GM18870 (cell line): ENCODE results near the gene MBD5.

Experiments used
- ATAC-seq: cut with Tn5 transposase; IDR thresholded peaks from one replicate; pipeline ENCODE4 v1.9.1; 2021; ENCODE audit warnings: moderate library complexity; ENCODE audit not compliant: unreplicated experiment

The MBD5 gene

DNA sequence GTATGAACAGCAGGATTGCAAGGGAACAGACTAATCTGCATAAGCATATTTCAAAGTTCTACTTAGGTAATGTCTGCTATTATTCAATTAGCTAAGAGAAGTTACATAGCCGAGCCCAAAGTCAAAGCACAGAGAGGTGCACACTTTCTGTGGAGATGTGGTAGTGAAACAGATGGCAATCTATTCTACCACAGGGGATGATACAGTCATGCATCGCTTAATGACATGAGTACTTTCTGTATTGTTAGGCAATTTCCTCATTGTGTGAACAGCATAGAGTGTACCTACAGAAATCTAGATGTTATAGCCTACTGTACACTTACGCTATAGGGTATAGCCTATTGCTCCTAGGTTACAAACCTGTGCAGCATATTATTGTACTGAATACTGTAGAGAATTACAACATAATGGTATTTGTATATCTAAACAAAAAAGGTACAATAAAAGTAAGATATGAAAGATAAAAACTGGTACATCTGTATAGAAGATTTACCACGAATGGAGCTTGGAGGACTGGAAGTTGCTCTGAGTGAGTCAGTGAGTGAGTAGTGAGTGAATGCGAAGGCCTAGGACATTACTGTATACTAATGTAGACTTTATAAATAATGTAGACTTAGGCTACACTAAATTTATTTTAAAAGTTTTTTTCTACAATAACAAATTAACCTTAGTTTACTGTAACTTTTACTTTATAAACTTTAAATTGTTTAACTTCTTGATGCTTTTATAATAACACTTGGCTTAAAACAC, 197.6 kb downstream of the MBD5 start:
- no peak for ATAC-seq

DNA sequence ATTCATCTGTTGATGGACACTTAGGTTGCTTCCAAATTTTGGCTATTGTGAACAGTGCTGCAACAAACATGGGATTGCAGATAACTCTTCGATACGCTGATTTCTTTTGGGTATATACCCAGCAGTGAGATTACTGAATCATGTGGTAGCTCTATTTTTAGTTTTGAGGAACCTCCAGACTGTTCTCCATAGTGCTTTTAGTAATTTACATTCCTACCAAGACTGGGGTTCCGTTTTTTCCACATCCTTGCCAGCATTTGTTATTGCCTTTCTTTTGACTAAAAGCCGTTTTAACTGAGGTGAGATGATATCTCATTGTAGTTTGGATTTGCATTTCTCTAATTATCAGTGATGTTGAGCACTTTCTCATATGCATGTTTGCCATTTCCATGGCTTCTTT, 200.3 kb downstream of the MBD5 start:
- ATAC-seq = no peak

DNA sequence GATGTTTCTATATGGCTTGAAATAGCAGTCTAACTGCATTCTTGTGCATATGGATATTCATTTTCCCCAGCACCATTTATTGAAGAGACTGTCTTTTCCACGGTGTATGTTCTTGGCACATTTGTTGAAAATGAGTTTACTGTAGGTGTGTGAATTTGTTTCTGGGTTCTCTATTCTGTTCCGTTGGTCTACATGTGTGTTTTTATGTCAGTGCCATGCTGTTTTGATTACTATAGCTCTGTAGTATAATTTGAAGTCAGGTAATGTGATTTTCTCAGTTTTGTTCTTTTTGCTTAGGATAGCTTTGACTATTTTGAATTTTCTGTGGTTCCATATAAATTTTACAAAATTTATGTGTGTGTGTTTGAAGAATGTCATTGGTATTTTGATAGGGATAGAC, 201.0 kb downstream of the MBD5 start:
- no peak for ATAC-seq

DNA sequence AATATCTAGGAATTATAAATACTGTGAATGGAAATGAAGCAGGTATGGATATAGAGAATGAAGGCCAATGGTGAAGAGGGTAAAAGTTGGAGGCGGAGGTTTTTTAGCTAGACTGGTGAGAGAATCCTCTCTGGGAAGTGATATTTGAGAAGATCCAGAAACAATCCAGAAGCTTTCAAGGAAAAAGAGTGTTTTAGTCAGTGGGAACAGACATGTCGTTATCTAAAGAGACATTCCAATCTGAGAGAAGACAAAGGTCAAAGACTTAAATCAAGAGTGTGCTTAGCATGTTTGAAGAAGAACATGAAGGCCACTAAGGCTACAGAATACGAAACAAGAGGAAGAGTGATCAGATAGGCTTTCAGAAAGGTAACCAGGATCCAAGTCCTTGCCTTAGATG, 211.0 kb downstream of the MBD5 start:
- ATAC-seq = no peak

GRCh38 chr2:148234143-148234542, 213.3 kb downstream of the MBD5 start:
- ATAC-seq = no peak

DNA sequence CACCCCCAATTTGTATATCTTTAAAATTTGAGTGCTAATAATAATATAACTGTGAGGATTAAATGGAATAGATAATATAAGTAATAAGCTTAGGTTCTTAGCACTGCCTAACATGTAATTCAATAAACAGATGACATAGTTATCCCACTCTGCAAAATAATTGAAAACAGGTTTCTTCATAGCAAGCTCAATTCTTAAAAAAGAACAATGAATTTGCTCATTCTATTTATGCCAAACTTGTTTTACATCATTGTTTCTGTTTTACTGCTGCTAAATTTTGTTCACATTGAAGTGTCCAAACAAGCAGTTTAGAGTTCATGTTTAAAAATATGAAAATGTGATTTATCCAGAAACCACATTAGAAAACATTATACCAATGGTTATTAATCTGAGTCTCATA, 217.0 kb downstream of the MBD5 start:
- no peak for ATAC-seq

GRCh38 chr2:148238561-148238960, 217.7 kb downstream of the MBD5 start:
- ATAC-seq = no peak

DNA sequence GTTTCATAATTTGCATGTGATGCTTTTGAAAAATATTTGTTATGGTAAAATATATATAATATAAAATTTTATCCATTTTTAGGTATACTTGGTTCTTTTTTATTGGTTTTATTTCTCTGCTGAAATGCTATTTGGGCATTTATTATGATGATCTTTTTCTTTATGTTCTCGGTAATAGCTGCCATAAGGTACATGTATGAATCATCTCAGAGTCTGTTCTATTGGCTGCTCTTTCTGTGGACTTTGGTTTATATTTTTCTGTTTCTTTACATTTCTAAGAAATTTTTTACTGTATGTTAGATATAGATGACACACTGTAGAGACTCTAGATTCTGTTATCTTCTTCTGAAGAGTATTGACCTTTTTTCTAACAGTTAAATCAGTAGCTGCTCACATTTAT, 219.9 kb downstream of the MBD5 start:
- no peak for ATAC-seq

DNA sequence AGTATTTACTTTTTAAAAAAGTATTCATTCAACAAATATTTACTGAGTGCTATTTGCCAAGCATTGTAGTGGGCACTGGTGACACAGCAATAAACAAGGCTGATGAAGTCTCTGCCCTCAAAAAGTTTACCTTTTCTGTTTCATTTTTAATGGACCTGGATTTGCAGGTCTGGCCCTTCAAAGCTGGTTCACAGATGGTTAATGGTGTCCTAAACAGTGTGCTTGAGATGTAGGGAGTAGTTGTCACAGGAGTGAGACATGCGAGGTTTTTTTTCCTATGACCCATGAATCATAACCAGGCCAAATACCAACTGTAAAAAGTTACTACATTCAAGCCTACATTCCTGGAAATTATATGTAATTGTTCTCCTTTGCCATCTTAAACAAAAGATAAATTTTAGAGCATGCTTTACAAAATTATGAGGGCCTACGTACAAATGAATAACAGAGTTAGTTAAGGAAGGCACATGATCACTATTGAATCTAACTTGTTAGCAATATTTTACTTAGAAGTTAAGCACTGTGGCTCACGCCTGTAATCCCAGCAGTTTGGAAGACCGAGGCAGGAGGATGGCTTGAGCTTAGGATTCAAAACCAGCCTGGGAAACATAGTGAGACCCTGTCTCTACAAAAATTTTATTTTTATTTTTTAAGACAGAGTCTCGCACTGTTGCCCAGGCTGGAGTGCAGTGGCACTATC, 223.9 kb downstream of the MBD5 start:
- no peak for ATAC-seq

DNA sequence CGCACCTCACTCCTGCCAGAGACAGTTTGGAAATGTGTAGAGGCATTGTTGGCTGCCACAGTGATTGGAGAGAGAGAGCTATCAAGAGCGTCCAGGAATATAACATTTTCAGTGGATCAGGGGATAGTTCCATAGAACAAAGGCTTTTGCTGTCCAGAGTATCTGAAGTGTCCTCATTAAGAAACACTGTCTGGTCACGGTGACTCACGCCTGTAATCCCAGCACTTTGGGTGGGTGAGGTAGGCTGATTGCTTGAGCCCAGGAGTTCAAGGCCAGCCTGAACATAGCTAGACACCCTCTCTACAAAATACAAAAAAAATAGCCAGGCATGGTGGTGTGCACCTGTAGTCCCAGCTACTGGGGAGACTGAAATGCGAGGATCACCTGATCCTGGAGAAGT, 231.1 kb downstream of the MBD5 start:
- ATAC-seq = no peak

- ATAC-seq = no peak
Observed at GRCh38 chr2:148252646-148253045, 231.8 kb downstream of the MBD5 start.

- no peak for ATAC-seq
Observed at GRCh38 chr2:148253685-148254084, 232.8 kb downstream of the MBD5 start.

- ATAC-seq = no peak
Observed at GRCh38 chr2:148255929-148256328, 235.0 kb downstream of the MBD5 start.

- no peak for ATAC-seq
Observed at GRCh38 chr2:148257276-148257675, 236.4 kb downstream of the MBD5 start.

GRCh38 chr2:148258124-148258523, 237.2 kb downstream of the MBD5 start:
- no peak for ATAC-seq

GRCh38 chr2:148259674-148260073, 238.8 kb downstream of the MBD5 start:
- ATAC-seq = no peak

DNA sequence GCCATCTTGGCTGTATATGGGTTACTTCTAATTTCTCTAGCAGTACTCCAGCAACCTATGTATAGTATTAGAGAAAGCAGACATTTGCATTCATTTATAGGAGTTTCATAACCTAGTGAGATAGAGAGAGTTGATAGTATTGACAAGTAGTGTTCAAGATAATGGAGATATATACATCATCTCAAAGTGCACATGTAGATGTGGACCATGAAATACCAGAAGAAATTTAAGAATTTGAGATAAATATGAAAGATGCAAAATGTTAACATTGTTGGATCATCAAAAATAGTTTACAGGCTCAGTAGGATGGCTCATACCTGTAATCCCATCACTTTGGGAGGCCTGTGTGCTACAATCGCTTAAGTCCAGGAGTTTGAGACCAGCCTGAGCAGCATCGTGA, 243.0 kb downstream of the MBD5 start:
- no peak for ATAC-seq

DNA sequence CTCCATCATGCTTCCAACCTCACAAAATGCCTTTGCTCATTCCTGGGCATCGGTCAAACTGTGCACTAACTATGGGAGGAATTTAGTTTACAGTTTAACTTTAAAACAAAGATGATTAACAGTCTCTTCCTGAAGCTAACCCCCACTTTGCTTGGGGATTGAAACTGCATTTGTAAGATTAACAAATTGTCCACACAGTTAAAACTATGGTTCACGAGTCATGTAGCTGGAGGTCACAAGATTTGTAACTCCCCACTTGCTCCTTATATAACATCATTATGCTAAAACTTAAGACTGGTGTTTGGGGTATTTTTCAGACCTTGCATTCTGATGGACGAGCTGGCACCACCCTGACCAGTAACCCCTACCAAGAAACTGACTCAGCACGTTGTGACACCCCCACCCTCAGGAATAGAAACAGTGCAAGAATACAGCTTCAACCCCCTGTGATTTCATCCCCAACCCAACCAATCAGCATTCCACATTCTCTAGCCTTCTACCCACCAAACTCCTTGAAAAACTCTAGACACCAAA, 252.3 kb downstream of the MBD5 start:
- ATAC-seq = no peak

DNA sequence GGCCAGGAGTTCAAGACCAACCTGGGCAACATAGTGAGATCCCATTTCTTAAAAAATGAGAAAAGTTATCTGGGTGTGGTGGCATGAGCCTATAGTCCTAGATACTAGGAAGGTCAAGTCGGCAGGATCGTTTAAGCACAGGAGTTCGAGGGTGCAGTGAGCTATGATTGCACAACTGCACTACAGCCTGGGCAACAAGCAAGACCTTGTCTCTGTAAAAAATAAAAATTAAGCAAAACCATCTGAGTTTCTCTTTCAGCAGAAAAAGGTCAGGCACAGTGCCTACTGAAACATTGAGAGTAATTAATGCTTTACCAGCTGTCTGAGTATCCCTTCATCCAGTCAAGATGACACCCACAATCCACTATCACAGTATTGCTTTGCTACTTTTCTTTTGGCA, 258.3 kb downstream of the MBD5 start:
- no peak for ATAC-seq

DNA sequence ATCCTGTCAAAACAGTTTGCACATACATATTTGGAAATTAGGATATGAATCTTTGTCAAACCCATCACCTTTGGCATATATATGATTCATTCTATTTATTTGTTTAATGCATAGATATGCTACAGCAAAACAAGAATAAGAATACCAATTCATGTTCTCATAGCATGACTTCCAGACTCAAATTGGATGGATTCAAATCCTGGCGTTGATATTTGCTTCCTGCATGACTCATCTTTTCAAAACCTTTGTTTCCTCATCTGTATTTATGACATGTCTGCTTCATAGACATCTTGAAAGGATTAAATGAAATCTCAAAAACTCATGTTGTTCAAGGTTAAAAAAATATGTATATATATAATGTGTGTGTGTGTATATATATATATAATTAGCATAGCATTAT, 261.3 kb downstream of the MBD5 start:
- no peak for ATAC-seq

- ATAC-seq = no peak
Observed at GRCh38 chr2:148292431-148292830, 271.5 kb downstream of the MBD5 start.

DNA sequence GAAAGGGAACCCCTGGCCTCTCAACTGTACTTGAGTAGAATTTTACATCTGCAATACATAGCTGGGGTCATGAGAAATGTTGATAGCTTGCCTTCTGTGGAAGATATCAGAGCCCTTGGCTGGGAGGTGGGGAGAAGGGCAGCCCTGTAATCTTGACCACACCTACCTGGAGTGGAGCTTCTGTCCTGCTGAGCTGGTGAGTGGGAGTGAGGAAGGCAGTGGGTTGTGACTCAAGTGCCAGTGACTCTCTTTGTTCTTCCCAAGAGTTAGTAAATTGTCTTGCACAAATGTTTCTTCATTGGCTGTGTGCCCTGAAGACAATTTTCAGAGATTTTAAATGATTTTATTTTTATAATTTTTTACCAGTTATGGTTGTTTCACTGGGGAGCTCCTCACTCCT, 277.3 kb downstream of the MBD5 start:
- ATAC-seq = no peak
